ENCODE measurements around the gene ARAP3.
A peak's percentile ranks its signal among the peaks of the same experiment; 100 is the strongest.

Gene ARAP3

GRCh38 chr5:141657937-141658545 lies 24.0 kb downstream of the ARAP3 start:
- DNase-seq (ENCODE audit: low read depth, low spot score): peak; percentile 67

GRCh38 chr5:141657404-141657803 lies 24.6 kb downstream of the ARAP3 start:
- no peak for DNase-seq (ENCODE audit: low read depth, low spot score)
- CTCF ChIA-PET: interaction anchor here (0.5 to 5.2 kb wide), 7 partner anchors 12 to 1240 kb away, joined by 3 to 56 read pairs (median 7); partner anchors contain the start of genes DIAPH1 and PCDH1
- POLR2A ChIA-PET: interaction anchor here (0.7 kb wide), 1 partner anchor 266 kb away, joined by 3 read pairs; the partner anchor contains the start of gene DELE1
- no peak overlapping the region for H3K4me3 ChIP-seq (ENCODE audit: low read depth, low read length)
- TF ChIP-seq CTCF (IDR thresholded peaks at IDR 0.05; ENCODE audit: insufficient read depth, low read length, missing control alignments): no peak

More at GRCh38 chr5:141657937-141658545, 24.0 kb downstream of the ARAP3 start:
- no peak overlapping the region for H3K4me3 ChIP-seq (ENCODE audit: low read depth, low read length)
- POLR2A ChIA-PET: interaction anchor here (0.7 kb wide), 1 partner anchor 265 kb away, joined by 3 read pairs; the partner anchor contains the start of gene DELE1
- CTCF ChIA-PET: interaction anchor here (0.5 to 5.2 kb wide), 7 partner anchors 11 to 1241 kb away, joined by 3 to 56 read pairs (median 7); partner anchors contain the start of genes DIAPH1 and PCDH1
- no peak for TF ChIP-seq CTCF (IDR thresholded peaks at IDR 0.05; ENCODE audit: insufficient read depth, low read length, missing control alignments)

- POLR2A ChIA-PET: no interaction called here
Observed at GRCh38 chr5:141656396-141656795, 25.6 kb downstream of the ARAP3 start.

GRCh38 chr5:141655020-141655419 lies 27.0 kb downstream of the ARAP3 start:
- no peak for DNase-seq (ENCODE audit: low read depth, low spot score)
- CTCF ChIA-PET: interaction anchor here (1.2 to 1.8 kb wide), 3 partner anchors 63 to 306 kb away, joined by 5 to 7 read pairs (median 5); partner anchors contain the start of gene PCDH12
- POLR2A ChIA-PET: interaction anchor here (1.3 kb wide), 1 partner anchor 18 kb away, joined by 10 read pairs; the partner anchor contains the start of genes HDAC3 and RELL2

More at GRCh38 chr5:141656396-141656795, 25.6 kb downstream of the ARAP3 start:
- H3K4me3 ChIP-seq (ENCODE audit: low read depth, low read length): no peak overlapping the region
- DNase-seq (ENCODE audit: low read depth, low spot score): no peak
- TF ChIP-seq CTCF (IDR thresholded peaks at IDR 0.05; ENCODE audit: insufficient read depth, low read length, missing control alignments): no peak
- CTCF ChIA-PET: interaction anchor here (1.2 to 5.2 kb wide), 5 partner anchors 8 to 64 kb away, joined by 4 to 56 read pairs (median 8); partner anchors contain the start of gene DIAPH1

GRCh38 chr5:141654298-141654697 lies 27.7 kb downstream of the ARAP3 start:
- DNase-seq (ENCODE audit: low read depth, low spot score): peak; percentile 81
- H3K4me3 ChIP-seq (ENCODE audit: low read depth, low read length): no peak overlapping the region
- CTCF ChIA-PET: interaction anchor here (0.7 to 1.8 kb wide), 9 partner anchors 10 to 307 kb away, joined by 3 to 11 read pairs (median 5); partner anchors contain the start of genes DIAPH1 and PCDH12
- no peak for TF ChIP-seq CTCF (IDR thresholded peaks at IDR 0.05; ENCODE audit: insufficient read depth, low read length, missing control alignments)
- POLR2A ChIA-PET: interaction anchor here (0.7 to 1.3 kb wide), 3 partner anchors 15 to 22 kb away, joined by 3 to 10 read pairs (median 5); partner anchors contain the start of genes HDAC3 and RELL2

More at GRCh38 chr5:141655020-141655419, 27.0 kb downstream of the ARAP3 start:
- no peak overlapping the region for H3K4me3 ChIP-seq (ENCODE audit: low read depth, low read length)
- TF ChIP-seq CTCF (IDR thresholded peaks at IDR 0.05; ENCODE audit: insufficient read depth, low read length, missing control alignments): no peak

GRCh38 chr5:141651728-141652105 lies 30.3 kb downstream of the ARAP3 start:
- no peak for TF ChIP-seq CTCF (IDR thresholded peaks at IDR 0.05; ENCODE audit: insufficient read depth, low read length, missing control alignments)
- ChIA-PET CTCF (interaction anchor here (1.2 to 2.2 kb wide), 6 partner anchors 9 to 60 kb away, joined by 3 to 15 read pairs (median 8); partner anchors contain the start of gene DIAPH1), POLR2A (interaction anchor here (0.7 to 1.2 kb wide), 3 partner anchors 9 to 59 kb away, joined by 3 read pairs; partner anchors contain the start of genes HDAC3 and RELL2)
- DNase-seq (ENCODE audit: low read depth, low spot score): no peak
- H3K4me3 ChIP-seq (ENCODE audit: low read depth, low read length): peak overlapping the region; percentile 81

Measured in AG04449 (cell line).